A673 (cell line): ENCODE data around the gene PACS1.

ENCODE experiments used
- CTCF ChIP-seq: fragments of 300-800, 200-600 bp; sonication (generic); conservative IDR thresholded peaks from 2 replicates; pipeline ENCODE4 v1.5.1; 2017; ENCODE audit warnings: low read depth, mild to moderate bottlenecking, antibody characterized with exemption, low read length, moderate library complexity, mixed read lengths
- EZH2 ChIP-seq: fragments of 200-600 bp; sonication (generic); IDR thresholded peaks from 2 replicates; pipeline ENCODE4 v1.6.1; 2017; ENCODE audit warnings: borderline replicate concordance, low read depth, mild to moderate bottlenecking, mixed read lengths, antibody characterized with exemption, low read length; ENCODE audit not compliant: poor library complexity, severe bottlenecking

GRCh38 chr11:66126808-66127555, 56.9 kb downstream of the PACS1 start:
- 0 out of 2 replicates have a peak, but pooled peaks have one; percentile 25 for TF ChIP-seq CTCF
- no peak for TF ChIP-seq EZH2
